Naive B cell (primary cell): Measurements from ENCODE around the gene RBMS3. TPM values are rescaled to one million over a fixed set of nuclear protein-coding genes. Genes with fewer than 3 reads are reported as not detected.
"Not testable (repeated sequence)": the region's sequence is repeated elsewhere in the genome, so short reads cannot be mapped to it uniquely, and the experiment has no call there.

Experiments
- ATAC-seq, 2 donors: fragments of 150-1000 bp; cut with Tn5 transposase; 2 replicates each; pipeline ENCODE4 v1.10.0; 2021; ENCODE audit warnings: low read depth in 2 of 2, mild to moderate bottlenecking in 2 of 2, moderate library complexity in 2 of 2
- DNase-seq: peaks from one replicate; pipeline ENCODE4 v3.0.0; 2022
- H3K27ac Mint-ChIP-seq, 6 donors: one replicate each; pipeline ENCODE4 v1.8.0; 2020 to 2022; ENCODE audit warnings: mild to moderate bottlenecking in 6 of 6, mixed read lengths in 6 of 6, moderate library complexity in 5 of 6, inconsistent platforms in 2 of 6
- H3K27me3 Mint-ChIP-seq, 3 donors: one replicate each; pipeline ENCODE4 v1.8.0; 2021 to 2022; ENCODE audit warnings: mixed read lengths in 3 of 3, mild to moderate bottlenecking in 1 of 3
- H3K36me3 Mint-ChIP-seq, 2 donors: one replicate each; pipeline ENCODE4 v1.8.0; 2020 to 2022; ENCODE audit warnings: mixed read lengths in 2 of 2, inconsistent platforms in 1 of 2, mild to moderate bottlenecking in 1 of 2
- H3K4me1 Mint-ChIP-seq, 3 donors: one replicate each; pipeline ENCODE4 v1.8.0; 2020 to 2022; ENCODE audit warnings: mixed read lengths in 3 of 3, inconsistent platforms in 1 of 3, mild to moderate bottlenecking in 1 of 3, moderate library complexity in 1 of 3
- H3K4me3 Mint-ChIP-seq, 8 donors: one replicate each; pipeline ENCODE4 v1.8.0; 2020 to 2022; ENCODE audit warnings: mild to moderate bottlenecking in 8 of 8, mixed read lengths in 8 of 8, moderate library complexity in 8 of 8, inconsistent platforms in 2 of 8
- H3K9me3 Mint-ChIP-seq, 7 donors: one replicate each; pipeline ENCODE4 v1.8.0; 2020 to 2022; ENCODE audit warnings: mixed read lengths in 7 of 7, mild to moderate bottlenecking in 5 of 7, inconsistent platforms in 2 of 7, moderate library complexity in 1 of 7
- polyA plus RNA-seq, 6 donors: library from polyadenylated mRNA; unstranded; fragments of 300-500 nt; fragmentation: Illumina TruSeq; gene quantifications; one replicate each; pipeline ENCODE4 v1.2.3, GENCODE V29; 2021; ENCODE audit warnings: low read depth in 6 of 6

Gene RBMS3
- polyA plus RNA-seq, result 1 to 10 TPM in 1 of 6 donors, under 1 TPM in 2, not detected in 3; 0.12 to 1.3 (median 0.45) TPM

DNA sequence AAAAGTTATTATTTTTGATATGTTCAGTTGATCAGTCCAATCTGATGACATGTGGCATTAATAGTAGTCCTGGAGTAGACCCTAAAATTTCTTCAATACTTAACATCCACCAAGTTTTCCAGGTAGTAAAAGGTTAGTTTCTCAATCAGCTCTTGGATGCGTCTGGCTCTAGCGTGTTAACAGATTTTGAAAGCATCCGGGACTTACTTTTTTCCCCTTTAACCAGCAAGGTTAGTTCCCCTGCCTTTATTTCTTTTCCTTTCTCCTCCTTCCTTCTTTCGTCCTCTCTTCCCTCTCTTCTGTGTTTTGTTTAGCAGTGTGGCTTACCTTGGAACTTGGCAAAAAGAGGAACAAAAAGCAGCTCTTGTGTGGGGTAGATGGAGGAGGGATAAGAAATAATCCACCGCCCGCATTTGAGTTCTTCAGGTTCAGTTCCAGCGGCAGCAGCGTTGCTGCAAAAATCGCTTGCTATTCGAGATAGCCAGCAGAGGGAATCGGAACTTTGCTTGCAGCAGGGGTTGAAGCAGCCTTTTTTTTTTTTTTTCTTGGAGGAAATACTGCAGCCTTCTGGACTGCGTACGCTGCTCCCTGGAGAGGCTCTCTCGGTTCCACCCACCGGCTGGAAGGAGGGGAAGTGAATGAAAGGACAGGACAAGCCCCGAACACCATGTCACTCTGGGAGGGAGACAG is at the start of gene RBMS3:
Gene RBMS3 (plus strand): TSS at position 668 of the 690 bp plus-strand sequence.
- DNase-seq (peak; percentile 17), ATAC-seq (peak; percentile 50 to 52)
- Mint-ChIP-seq H3K9me3 (no peaks in the 10 kb centered on the region), H3K27ac (peak within 1 kb of the TSS; percentile 29 to 91 (median 80)), H3K4me1 (peaks cover 23 to 30% (median 25%) of the 10 kb centered on the region in 3 donors), H3K36me3 (no peaks in the 10 kb centered on the region), H3K27me3 (peaks cover 0 to 14% (median 8%) of the 10 kb centered on the region in 3 donors), H3K4me3 (peak within 1 kb of the TSS; percentile 78 to 94 (median 90))

DNA sequence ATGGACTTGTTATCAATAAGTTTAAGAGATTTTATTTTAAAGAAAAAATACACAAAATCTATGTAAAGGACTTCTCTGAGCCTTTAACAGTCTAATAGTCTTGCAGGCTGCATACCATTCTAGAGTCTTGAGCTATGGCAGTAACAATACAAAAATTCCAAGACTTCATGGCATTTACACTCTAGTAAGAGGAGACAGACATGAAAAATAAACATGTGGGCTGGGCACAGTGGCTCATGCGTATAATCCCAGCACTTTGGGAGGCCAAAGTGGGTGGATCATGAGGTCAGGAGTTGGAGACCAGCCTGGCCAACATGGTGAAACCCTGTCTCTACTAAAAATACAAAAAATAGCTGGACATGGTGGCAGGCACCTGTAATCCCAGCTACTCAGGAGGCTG is 47.7 kb upstream of the RBMS3 start:
- not testable (repeated sequence) for ATAC-seq, H3K4me3 Mint-ChIP-seq, H3K27ac Mint-ChIP-seq, H3K9me3 Mint-ChIP-seq, H3K36me3 Mint-ChIP-seq, H3K4me1 Mint-ChIP-seq, H3K27me3 Mint-ChIP-seq, DNase-seq

DNA sequence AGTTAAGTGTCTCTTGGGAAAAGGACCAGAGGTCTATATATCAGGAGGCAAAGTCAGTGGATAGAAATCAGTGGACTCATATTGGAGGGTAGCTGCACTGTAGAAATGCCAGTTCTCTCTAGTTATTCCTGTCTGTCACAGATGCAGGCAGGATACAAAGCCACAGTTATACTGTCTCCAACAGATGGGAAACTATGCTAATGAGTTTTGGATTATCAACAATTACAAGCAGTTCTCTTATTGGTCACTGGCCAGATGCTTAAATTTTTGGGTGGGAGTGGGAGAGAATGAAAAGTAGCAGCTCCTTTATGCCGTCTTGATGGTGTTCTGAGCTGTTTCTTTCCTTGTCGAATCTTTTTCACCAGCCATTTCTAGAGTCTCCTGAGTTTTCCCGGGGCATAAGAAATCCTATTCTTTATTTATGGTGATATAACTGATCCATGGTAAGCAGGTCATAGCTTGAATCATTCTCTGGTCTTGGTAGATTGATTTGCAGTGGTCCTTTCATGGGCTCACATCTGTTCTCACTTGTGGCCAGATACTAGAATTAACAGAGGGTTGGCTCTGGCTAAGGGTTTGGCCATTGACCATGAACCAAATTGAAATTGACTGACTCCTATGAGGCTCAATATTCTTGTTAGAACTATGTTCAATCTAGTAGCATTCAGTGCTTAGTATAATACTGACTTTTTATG is 44.6 kb upstream of the RBMS3 start:
- Mint-ChIP-seq H3K36me3 (no peaks in the 10 kb centered on the region), H3K4me1 (no peaks in the 10 kb centered on the region), H3K27me3 (peaks cover 0 to 4% (median 0%) of the 10 kb centered on the region in 3 donors), H3K9me3 (peaks cover 0 to 3% (median under 1%) of the 10 kb centered on the region in 7 donors), H3K27ac (no peak overlapping the region), H3K4me3 (no peak overlapping the region)
- ATAC-seq (no peak), DNase-seq (no peak)

DNA sequence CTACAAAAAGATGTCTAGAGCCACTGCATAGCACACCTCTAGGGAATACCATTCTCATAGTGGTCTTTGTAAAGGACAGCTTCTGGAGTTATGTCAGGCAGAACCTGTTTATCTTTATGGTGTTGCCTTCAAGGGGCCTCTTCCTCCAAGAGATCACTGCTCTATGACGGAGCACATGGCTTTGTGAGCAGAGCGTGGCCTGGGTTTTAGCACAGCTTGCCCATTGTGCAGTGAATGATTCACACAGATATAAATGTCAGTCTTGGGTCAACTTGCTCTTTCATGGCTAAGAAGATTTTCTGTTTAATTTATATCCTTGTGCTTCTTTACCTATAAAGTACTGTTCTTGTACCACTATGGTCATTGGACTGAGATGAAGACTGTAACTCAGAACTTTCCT is 41.5 kb upstream of the RBMS3 start:
- DNase-seq, result no peak
- Mint-ChIP-seq H3K4me1 (no peaks in the 10 kb centered on the region), H3K4me3 (no peak overlapping the region), H3K36me3 (no peaks in the 10 kb centered on the region), H3K27me3 (peaks cover 0 to 4% (median 0%) of the 10 kb centered on the region in 3 donors), H3K9me3 (peaks cover 0 to 3% (median 0%) of the 10 kb centered on the region in 7 donors), H3K27ac (no peak overlapping the region)
- no peak for ATAC-seq

DNA sequence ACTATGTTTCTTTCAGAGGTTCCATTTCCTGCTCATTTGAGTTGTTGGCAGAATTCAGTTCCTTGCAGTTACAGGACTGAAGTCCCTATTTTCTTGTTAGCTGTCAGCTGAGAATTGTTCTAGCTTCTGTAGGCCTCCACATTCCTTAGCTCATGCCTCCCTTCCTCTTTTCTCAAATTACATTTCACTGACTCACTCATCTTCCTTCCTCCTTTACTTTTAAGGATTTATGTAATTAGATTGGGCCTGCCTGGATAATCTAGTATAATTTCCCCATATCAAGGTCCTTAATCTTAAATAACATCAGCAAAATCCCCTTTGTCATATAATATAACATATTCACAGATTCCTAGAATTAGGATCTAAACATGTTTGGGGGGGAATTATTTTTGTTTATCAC is 40.6 kb upstream of the RBMS3 start:
- H3K4me3 Mint-ChIP-seq, result no peak overlapping the region
- peaks cover 0 to 4% (median 0%) of the 10 kb centered on the region in 3 donors for H3K27me3 Mint-ChIP-seq
- DNase-seq (no peak), ATAC-seq (no peak)
- H3K27ac Mint-ChIP-seq, result no peak overlapping the region
- H3K4me1 Mint-ChIP-seq, result no peaks in the 10 kb centered on the region
- no peaks in the 10 kb centered on the region for H3K36me3 Mint-ChIP-seq
- peaks cover 0 to 3% (median 0%) of the 10 kb centered on the region in 7 donors for H3K9me3 Mint-ChIP-seq

DNA sequence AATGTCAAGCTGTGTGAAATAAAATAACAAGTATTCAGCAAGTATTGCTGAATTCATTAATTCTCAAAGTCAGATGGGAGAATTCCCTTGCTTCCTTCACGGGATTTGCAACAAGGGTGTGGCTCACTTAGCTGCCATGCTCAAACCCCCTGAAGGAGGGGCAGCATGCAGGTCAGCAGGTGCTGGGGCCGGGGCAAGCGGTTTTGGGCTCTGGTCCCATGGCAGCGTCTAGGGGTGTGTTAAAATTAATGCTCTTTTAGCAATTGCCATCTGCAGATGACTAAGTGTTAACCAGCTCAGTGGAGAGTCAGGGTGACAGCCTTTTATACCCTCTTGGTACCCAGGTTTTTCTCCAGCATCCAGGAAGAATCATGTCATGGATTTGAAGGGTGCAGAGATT is 40.0 kb upstream of the RBMS3 start:
- Mint-ChIP-seq H3K27me3 (peaks cover 0 to 3% (median 0%) of the 10 kb centered on the region in 3 donors), H3K27ac (no peak overlapping the region), H3K4me1 (no peaks in the 10 kb centered on the region), H3K9me3 (peaks cover 0 to 3% (median 0%) of the 10 kb centered on the region in 7 donors), H3K4me3 (no peak overlapping the region), H3K36me3 (no peaks in the 10 kb centered on the region)
- ATAC-seq, result no peak
- no peak for DNase-seq

DNA sequence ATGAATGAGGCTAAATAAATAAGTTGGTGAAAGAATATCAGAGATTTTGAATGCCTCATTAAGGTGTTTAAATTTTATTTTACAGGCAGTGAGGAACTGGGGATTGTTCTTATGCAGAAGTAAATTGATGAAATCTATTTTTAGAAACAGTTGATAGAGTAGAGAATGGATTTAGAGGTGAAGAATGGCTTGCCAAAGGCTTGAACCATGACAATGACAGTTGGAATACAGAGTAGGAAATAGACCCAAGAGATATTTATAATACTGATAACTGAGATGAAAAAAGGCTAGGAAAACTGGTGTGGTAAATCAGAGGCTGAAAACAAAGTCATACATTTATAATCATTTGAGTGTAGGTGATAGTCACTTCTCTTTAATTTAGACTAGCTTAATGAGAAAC is 39.0 kb upstream of the RBMS3 start:
- Mint-ChIP-seq H3K4me1 (no peaks in the 10 kb centered on the region), H3K4me3 (no peak overlapping the region), H3K36me3 (no peaks in the 10 kb centered on the region), H3K27me3 (peaks cover 0 to 1% (median 0%) of the 10 kb centered on the region in 3 donors), H3K27ac (no peak overlapping the region), H3K9me3 (peaks cover 0 to 3% (median 0%) of the 10 kb centered on the region in 7 donors)
- DNase-seq (no peak), ATAC-seq (no peak)

DNA sequence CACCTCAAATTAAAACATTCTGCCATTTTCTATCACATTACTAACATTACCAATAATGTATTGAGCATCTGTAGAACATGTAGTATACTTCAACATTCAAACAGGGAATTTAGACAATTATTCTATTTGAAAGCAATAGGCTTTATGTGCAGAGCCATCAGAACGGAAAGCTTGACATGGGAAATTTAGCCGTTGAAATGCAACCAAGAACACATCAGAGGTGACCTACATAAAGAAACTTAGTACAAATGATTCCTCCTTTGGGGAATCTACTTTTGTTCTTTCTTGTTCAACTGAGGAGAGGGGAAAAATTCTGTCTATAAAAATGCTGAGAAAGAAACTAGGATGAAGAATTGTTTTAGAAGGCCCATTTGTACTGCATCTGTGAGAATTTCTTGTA is 38.6 kb upstream of the RBMS3 start:
- no peaks in the 10 kb centered on the region for H3K4me1 Mint-ChIP-seq
- H3K27ac Mint-ChIP-seq, result no peak overlapping the region
- peaks cover 0 to 6% (median 0%) of the 10 kb centered on the region in 3 donors for H3K27me3 Mint-ChIP-seq
- H3K36me3 Mint-ChIP-seq, result no peaks in the 10 kb centered on the region
- no peak for ATAC-seq
- peaks cover 0 to 3% (median under 1%) of the 10 kb centered on the region in 7 donors for H3K9me3 Mint-ChIP-seq
- no peak overlapping the region for H3K4me3 Mint-ChIP-seq
- no peak for DNase-seq

DNA sequence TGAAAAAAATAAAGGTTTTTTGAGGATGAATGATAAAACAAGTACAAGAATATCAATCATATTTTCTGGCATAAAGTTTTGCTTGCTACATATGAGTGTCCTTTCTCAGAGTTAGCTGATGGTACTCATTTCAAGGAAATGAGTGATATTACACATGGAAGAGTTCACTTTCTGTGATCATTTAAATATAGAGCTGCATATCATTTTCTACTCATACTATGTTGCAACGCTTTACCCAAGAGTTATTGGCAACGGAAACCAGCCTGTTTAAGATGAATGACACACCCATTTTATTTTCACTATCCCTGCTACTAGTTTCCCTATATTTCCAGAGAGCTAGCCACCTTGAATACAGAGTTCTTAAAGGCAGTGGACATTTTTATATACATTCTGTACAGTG is 35.4 kb upstream of the RBMS3 start:
- H3K9me3 Mint-ChIP-seq, result peaks cover 0 to 3% (median 1%) of the 10 kb centered on the region in 7 donors
- H3K4me3 Mint-ChIP-seq, result no peak overlapping the region
- no peaks in the 10 kb centered on the region for H3K4me1 Mint-ChIP-seq

DNA sequence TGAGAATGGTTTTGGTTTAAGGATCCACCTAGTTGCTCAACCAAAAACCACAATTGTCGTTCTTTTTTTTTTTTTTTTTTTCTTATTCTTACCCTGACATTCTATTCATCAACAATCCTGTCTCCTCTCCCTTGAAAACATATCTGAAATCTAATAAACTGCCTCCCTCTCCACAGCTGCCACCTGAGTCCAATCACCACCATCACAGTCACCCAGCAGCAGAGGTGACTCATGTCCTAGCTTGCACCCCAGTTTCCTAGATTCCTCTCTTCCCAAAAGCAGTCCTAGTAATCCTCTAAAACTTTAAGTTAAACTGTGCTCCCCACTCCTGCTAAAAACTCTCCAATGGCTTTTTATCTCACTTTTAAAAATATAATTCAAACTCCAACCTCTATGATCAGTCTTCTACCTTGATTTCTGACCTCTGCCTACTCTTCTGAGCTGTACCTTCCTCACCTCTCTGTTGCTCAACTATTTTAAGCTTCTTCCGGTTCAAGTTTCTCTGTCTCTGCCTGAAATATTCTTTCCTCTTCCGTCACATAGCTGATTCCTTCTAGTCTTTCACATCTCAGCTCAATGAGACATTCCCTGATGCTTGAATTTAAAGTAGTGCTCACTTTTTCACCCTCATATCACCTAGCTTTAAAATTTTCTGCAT is 33.7 kb upstream of the RBMS3 start:
- no peak overlapping the region for H3K4me3 Mint-ChIP-seq
- peaks cover 0 to 3% (median 0%) of the 10 kb centered on the region in 7 donors for H3K9me3 Mint-ChIP-seq

More for the DNA sequence above, 35.4 kb upstream of the RBMS3 start:
- Mint-ChIP-seq H3K27me3 (peaks cover 0 to 11% (median 6%) of the 10 kb centered on the region in 3 donors), H3K27ac (no peak overlapping the region), H3K36me3 (no peaks in the 10 kb centered on the region)
- ATAC-seq (no peak), DNase-seq (no peak)

DNA sequence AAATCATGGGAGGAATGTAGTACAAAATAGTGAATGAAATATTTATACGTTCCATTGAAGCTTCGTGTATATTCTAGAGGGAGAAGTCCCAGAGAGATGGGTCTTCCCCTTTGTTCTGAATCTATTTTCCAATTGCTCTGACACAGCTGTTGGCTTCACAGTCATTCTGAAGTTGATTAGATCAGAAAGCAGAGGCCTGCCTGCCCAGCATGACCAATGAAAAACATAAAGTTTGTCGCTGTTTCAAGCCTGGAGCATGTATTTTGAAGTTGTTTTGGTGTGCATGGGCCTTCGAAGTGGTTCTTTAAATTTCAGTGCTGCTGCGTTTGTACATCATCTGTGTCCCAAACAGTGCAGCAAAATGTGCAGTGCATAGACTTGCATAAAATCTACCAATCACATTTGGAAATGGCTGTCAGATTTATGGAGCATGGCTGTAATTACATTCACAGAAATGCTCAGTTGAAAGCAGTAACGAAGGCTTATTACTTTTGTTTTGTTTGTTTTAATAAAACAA is 31.0 kb upstream of the RBMS3 start:
- Mint-ChIP-seq H3K27ac (no peak overlapping the region), H3K4me1 (no peaks in the 10 kb centered on the region), H3K9me3 (peaks cover 0 to 3% (median 0%) of the 10 kb centered on the region in 7 donors), H3K36me3 (no peaks in the 10 kb centered on the region), H3K4me3 (no peak overlapping the region), H3K27me3 (peaks cover 0 to 11% (median 9%) of the 10 kb centered on the region in 3 donors)
- ATAC-seq, result no peak
- no peak for DNase-seq

More for the DNA sequence above, 33.7 kb upstream of the RBMS3 start:
- no peaks in the 10 kb centered on the region for H3K36me3 Mint-ChIP-seq
- DNase-seq, result no peak
- H3K27me3 Mint-ChIP-seq, result peaks cover 0 to 11% (median 6%) of the 10 kb centered on the region in 3 donors
- no peaks in the 10 kb centered on the region for H3K4me1 Mint-ChIP-seq
- no peak overlapping the region for H3K27ac Mint-ChIP-seq
- no peak for ATAC-seq

DNA sequence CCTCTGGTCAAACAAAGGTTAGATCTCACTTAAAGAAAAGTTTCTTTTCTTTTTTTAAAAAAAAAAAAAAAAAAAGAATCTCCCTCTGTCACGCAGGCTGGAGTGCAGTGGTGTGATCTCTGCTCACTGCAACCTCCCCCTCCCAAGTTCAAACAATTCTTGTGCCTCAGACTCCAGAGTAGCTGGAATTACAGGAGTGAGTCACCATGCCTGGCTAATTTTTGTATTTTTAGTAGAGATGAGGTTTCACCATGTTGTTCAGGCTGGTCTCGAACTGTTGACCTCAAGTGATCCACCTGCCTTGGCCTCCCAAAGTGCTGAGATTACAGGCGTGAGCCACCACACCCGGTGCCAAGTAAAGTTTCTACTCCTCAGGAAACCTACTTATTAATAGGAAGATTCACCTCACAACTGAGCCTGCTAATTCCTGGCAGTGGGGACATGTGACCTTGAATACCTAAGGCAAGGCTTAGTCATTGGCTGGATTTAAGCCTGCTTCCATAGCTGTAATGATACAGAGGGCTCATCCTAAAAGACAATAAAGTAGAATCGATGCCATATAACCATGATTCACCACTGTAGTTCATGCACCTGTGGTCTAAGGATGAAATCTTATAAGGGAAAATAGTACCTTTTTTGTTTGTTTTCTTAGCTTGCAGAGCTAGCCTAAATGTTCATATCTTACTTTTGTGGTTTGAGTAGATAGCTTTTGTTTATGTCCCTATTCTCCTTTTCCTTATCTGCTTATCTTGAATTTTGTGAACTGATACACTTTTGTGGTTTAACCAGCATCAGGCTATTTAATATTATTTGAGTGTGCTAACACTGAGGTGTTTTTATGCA is 24.8 kb upstream of the RBMS3 start:
- Mint-ChIP-seq H3K4me1 (no peaks in the 10 kb centered on the region), H3K27ac (no peak overlapping the region), H3K36me3 (no peaks in the 10 kb centered on the region), H3K27me3 (peaks cover 0 to 10% (median 3%) of the 10 kb centered on the region in 3 donors), H3K9me3 (no peaks in the 10 kb centered on the region), H3K4me3 (peak overlapping the region in 1 of 8 donors; percentile 25)
- no peak for ATAC-seq
- DNase-seq, result no peak

DNA sequence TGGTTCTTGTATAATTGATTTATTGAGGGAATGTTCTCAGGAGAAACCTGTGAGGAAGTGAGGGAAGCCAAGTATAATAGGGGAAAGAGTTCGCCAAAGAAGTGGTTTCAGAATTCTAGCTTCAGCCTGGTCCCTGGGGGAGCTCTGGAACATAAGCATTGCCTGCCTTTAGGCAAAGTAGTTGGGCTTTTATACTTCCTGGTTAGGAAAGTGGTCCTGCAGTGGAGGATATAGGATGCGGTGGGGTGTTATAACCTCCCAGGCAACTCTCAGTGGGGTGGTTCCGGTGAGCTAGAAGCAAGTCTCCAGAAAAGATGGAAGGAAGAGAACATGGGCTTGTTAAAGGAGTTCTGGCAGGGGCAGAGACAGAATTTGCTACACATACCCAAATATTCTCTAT is 22.7 kb upstream of the RBMS3 start:
- Mint-ChIP-seq H3K4me1 (no peaks in the 10 kb centered on the region), H3K36me3 (no peaks in the 10 kb centered on the region), H3K27me3 (peaks cover 0 to 12% (median 5%) of the 10 kb centered on the region in 3 donors), H3K27ac (peak overlapping the region in 1 of 6 donors; percentile 40), H3K9me3 (no peaks in the 10 kb centered on the region), H3K4me3 (no peak overlapping the region)
- ATAC-seq (no peak), DNase-seq (no peak)
